ENCODE results near the gene CCDC27. TPM values are rescaled to one million over a fixed set of nuclear protein-coding genes. Genes with fewer than 3 reads are reported as not detected.

The CCDC27 gene
- total RNA-seq (not detected), polyA plus RNA-seq (not detected)

DNA sequence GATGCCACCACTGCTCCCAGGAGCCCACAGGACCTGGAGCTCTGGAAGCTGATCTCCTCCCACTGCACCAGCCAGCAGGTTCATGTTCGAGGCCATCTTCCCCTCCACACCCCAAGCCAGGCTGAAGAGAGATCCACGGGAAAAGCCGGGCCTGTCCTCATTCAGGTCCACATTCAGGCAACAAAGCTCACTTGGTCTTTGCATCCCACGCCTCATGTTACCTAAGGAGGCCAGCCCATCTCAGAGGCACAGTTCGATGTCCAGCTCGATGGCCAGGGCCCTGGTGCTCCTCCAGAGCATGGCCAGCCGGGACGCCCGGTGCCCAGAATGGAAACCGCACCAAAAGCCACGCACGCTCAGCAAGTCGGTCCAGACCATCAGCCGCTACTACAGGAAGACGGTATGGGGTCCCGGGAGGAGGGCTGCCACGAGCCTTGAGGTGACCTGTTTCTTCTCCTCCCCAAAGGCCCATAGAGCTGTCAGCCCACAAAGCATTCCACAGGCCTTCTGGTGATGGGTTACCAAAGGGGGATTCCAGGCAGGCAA lies at the start of gene CCDC27:
TSS of gene CCDC27 (plus strand) at position 51 of the 546 bp plus-strand sequence. CDS start at position 83, 32 bp downstream.
- H3K4me1 Mint-ChIP-seq = peaks cover 0 to 10% (median 4%) of the 10 kb centered on the region in 4 donors
- no peaks in the 10 kb centered on the region for H3K27me3 ChIP-seq (ENCODE audit: control insufficient read depth, insufficient read depth, low read length)
- H3K27ac ChIP-seq (ENCODE audit: insufficient read depth, low read length, poor library complexity, severe bottlenecking) = no peak within 1 kb of the TSS
- peaks cover 13% of the 10 kb centered on the region for H3K27me3 Mint-ChIP-seq
- ATAC-seq (ENCODE audit: low read depth in 2 of 2) = no peak
- H3K27ac Mint-ChIP-seq = no peak within 1 kb of the TSS
- no peaks in the 10 kb centered on the region for H3K9me3 ChIP-seq (ENCODE audit: control insufficient read depth in 2 of 2, low read length in 2 of 2)
- H3K4me3 Mint-ChIP-seq = no peak within 1 kb of the TSS
- H3K4me1 ChIP-seq (ENCODE audit: control insufficient read depth, insufficient read depth, low read length, poor library complexity, severe bottlenecking) = peaks cover 7% of the 10 kb centered on the region
- H3K4me3 ChIP-seq (ENCODE audit: low read depth, low read length) = no peak within 1 kb of the TSS
- no peak for DNase-seq
- peaks cover 0 to 1% (median 0%) of the 10 kb centered on the region in 7 donors for H3K9me3 Mint-ChIP-seq
- no peaks in the 10 kb centered on the region for H3K36me3 ChIP-seq (ENCODE audit: control insufficient read depth, insufficient read depth, low read length)
- H3K36me3 Mint-ChIP-seq = no peaks in the 10 kb centered on the region

DNA sequence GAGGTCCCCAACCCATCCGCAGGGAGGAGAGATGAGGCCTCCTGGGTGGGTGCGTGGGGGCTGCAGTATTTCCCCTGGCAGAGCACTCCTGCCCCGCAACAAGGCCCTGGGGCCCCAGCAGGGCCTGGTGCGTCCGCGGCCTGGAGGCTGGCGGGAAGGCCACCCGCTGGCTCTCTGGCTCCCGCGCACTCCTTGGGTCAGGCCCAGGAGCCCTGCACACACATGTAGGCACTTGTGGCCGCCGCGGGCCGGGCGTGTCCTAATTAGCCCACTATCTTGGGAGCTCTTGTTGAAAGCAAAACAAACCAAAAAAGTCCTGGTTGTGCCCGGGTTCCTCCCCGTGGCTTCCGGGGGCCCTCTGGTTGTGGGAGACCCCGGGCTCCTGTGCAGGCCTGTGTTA lies 49.7 kb upstream of the CCDC27 start:
- H3K4me1 ChIP-seq (ENCODE audit: control insufficient read depth, insufficient read depth, low read length, poor library complexity, severe bottlenecking) = no peaks in the 10 kb centered on the region
- Mint-ChIP-seq H3K36me3 (no peaks in the 10 kb centered on the region), H3K4me1 (peaks cover 0 to 7% (median 1%) of the 10 kb centered on the region in 4 donors), H3K27ac (no peak overlapping the region), H3K4me3 (no peak overlapping the region), H3K27me3 (peaks cover 4% of the 10 kb centered on the region), H3K9me3 (no peaks in the 10 kb centered on the region)
- H3K9me3 ChIP-seq (ENCODE audit: control insufficient read depth in 2 of 2, low read length in 2 of 2) = no peaks in the 10 kb centered on the region
- ATAC-seq (ENCODE audit: low read depth in 2 of 2) (no peak), DNase-seq (no peak)
- H3K36me3 ChIP-seq (ENCODE audit: control insufficient read depth, insufficient read depth, low read length) = no peaks in the 10 kb centered on the region
- H3K27me3 ChIP-seq (ENCODE audit: control insufficient read depth, insufficient read depth, low read length) = no peaks in the 10 kb centered on the region
- H3K4me3 ChIP-seq (ENCODE audit: low read depth, low read length) = no peak overlapping the region
- H3K27ac ChIP-seq (ENCODE audit: insufficient read depth, low read length, poor library complexity, severe bottlenecking) = no peak overlapping the region

DNA sequence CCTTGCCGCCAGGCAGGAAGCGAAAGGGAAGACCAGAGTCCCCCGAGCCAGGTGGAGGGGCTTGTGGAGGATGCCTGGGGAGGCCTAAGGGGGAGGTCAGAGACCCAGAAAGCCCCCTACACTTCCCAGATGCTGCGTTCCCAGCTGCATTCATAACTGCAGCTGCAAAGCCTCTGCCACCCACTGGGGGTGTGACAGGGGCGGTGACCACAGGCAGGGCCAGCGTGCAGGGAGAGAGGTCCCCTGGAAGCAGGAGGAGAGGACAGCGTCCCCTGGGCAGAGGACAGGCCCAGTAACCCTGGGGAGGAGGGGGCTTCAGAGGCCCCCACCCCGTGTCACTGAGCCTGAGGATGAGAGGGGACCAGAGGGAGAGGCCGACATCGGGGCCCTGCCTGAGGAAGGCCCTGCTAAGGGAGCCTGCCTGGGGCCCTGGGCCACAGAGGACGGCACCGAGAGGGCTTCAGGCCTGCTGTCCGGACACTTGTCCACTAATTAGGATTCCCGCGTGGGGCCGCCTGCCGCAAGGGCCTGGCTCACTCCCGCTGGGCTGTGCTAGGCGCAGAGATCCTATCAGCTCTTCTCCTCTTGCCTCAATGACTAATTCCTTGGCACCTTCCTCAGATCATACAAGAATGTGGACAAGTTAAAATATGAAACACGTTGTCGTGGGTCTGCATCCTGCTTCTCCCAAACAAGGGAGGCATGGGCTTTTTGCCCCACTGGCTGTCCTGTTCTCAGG lies 49.1 kb upstream of the CCDC27 start:
- H3K4me3 Mint-ChIP-seq = peak overlapping the region in 1 of 4 donors; percentile 43
- no peak overlapping the region for H3K27ac ChIP-seq (ENCODE audit: insufficient read depth, low read length, poor library complexity, severe bottlenecking)
- no peaks in the 10 kb centered on the region for H3K36me3 ChIP-seq (ENCODE audit: control insufficient read depth, insufficient read depth, low read length)
- peak overlapping the region in 1 of 3 donors; percentile 85 for H3K27ac Mint-ChIP-seq
- H3K4me1 Mint-ChIP-seq = peaks cover 0 to 7% (median 1%) of the 10 kb centered on the region in 4 donors
- DNase-seq (no peak), ATAC-seq (ENCODE audit: low read depth in 2 of 2) (no peak)
- no peaks in the 10 kb centered on the region for H3K9me3 Mint-ChIP-seq
- no peaks in the 10 kb centered on the region for H3K36me3 Mint-ChIP-seq
- no peaks in the 10 kb centered on the region for H3K9me3 ChIP-seq (ENCODE audit: control insufficient read depth in 2 of 2, low read length in 2 of 2)
- no peak overlapping the region for H3K4me3 ChIP-seq (ENCODE audit: low read depth, low read length)
- H3K27me3 ChIP-seq (ENCODE audit: control insufficient read depth, insufficient read depth, low read length) = no peaks in the 10 kb centered on the region
- H3K4me1 ChIP-seq (ENCODE audit: control insufficient read depth, insufficient read depth, low read length, poor library complexity, severe bottlenecking) = no peaks in the 10 kb centered on the region
- H3K27me3 Mint-ChIP-seq = peaks cover 4% of the 10 kb centered on the region

DNA sequence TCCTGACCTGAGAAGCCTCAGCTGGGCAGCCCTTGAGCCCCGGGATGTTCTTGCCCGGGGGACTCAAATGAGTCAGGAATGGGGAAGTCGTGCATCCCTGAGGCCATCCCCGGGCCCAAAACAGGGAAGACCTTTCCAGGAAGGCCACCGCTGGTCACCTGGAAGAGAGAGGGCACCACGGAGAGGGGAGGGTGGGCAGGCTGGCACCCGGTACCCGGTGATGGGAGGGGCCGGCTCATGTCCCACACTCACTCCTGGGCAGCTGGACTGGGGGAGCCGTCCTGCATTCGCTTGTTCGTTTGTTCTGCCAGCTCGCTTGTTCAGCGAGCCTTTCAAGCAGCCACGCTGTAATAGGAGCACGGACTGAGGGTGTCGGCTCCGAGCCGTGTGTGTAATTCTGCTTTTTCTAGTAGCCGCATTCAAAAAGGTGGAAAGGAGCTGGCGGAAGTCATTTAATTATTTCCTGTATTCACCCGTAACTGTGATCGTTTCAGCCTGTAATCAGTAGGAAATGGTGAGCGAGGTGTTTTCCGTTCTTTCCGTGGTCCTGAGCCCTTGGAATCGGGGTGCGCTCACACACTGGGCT lies 48.4 kb upstream of the CCDC27 start:
- Mint-ChIP-seq H3K27ac (peak overlapping the region in 1 of 3 donors; percentile 85), H3K4me3 (peak overlapping the region in 2 of 4 donors; percentile 55 to 72), H3K4me1 (peaks cover 0 to 7% (median 1%) of the 10 kb centered on the region in 4 donors), H3K9me3 (no peaks in the 10 kb centered on the region), H3K27me3 (peaks cover 4% of the 10 kb centered on the region), H3K36me3 (no peaks in the 10 kb centered on the region)
- peak in 1 of 2 donors; percentile 16 for ATAC-seq (ENCODE audit: low read depth in 2 of 2)
- no peaks in the 10 kb centered on the region for H3K9me3 ChIP-seq (ENCODE audit: control insufficient read depth in 2 of 2, low read length in 2 of 2)
- H3K36me3 ChIP-seq (ENCODE audit: control insufficient read depth, insufficient read depth, low read length) = no peaks in the 10 kb centered on the region
- H3K4me1 ChIP-seq (ENCODE audit: control insufficient read depth, insufficient read depth, low read length, poor library complexity, severe bottlenecking) = no peaks in the 10 kb centered on the region
- no peak overlapping the region for H3K4me3 ChIP-seq (ENCODE audit: low read depth, low read length)
- H3K27ac ChIP-seq (ENCODE audit: insufficient read depth, low read length, poor library complexity, severe bottlenecking) = no peak overlapping the region
- DNase-seq = peak in 1 of 3 donors; percentile 31
- H3K27me3 ChIP-seq (ENCODE audit: control insufficient read depth, insufficient read depth, low read length) = no peaks in the 10 kb centered on the region

DNA sequence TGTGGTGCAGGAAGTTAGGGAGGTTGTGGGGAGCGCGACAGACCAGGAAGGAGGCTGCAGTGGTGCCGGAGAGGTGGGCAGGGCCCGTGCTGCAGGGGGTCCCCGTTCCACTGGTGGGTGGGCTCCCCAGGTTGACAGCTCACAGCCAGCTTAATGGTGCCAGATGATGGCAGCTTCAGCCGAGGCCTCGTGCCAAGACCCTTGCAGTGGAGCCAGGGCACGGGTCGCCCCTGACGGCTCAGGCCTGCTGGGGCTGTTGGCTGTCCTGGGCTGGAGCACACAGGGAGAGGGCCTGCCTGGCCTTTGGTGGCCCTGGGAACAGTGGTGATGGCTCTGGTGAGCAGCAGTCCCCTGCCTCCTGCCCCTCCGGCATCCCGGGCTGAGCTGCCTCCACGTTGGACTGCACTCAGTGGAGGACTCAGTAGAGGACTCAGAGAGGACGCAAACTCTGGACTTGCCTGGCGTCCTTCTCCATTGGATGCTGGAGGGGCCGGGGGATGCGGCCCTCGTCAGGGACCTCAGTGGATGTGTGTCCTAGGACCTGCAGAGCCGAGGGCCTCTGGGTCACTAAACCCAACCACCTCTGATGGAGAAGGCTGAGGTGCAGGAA lies 46.8 kb upstream of the CCDC27 start:
- no peaks in the 10 kb centered on the region for H3K4me1 ChIP-seq (ENCODE audit: control insufficient read depth, insufficient read depth, low read length, poor library complexity, severe bottlenecking)
- DNase-seq (no peak), ATAC-seq (ENCODE audit: low read depth in 2 of 2) (no peak)
- Mint-ChIP-seq H3K36me3 (no peaks in the 10 kb centered on the region), H3K9me3 (peaks cover 0 to 2% (median 0%) of the 10 kb centered on the region in 7 donors), H3K27me3 (peaks cover 4% of the 10 kb centered on the region), H3K27ac (peak overlapping the region in 1 of 3 donors; percentile 38), H3K4me1 (peaks cover 0 to 7% (median 1%) of the 10 kb centered on the region in 4 donors), H3K4me3 (no peak overlapping the region)
- H3K27me3 ChIP-seq (ENCODE audit: control insufficient read depth, insufficient read depth, low read length) = no peaks in the 10 kb centered on the region
- no peaks in the 10 kb centered on the region for H3K9me3 ChIP-seq (ENCODE audit: control insufficient read depth in 2 of 2, low read length in 2 of 2)
- H3K36me3 ChIP-seq (ENCODE audit: control insufficient read depth, insufficient read depth, low read length) = no peaks in the 10 kb centered on the region
- no peak overlapping the region for H3K4me3 ChIP-seq (ENCODE audit: low read depth, low read length)
- no peak overlapping the region for H3K27ac ChIP-seq (ENCODE audit: insufficient read depth, low read length, poor library complexity, severe bottlenecking)

DNA sequence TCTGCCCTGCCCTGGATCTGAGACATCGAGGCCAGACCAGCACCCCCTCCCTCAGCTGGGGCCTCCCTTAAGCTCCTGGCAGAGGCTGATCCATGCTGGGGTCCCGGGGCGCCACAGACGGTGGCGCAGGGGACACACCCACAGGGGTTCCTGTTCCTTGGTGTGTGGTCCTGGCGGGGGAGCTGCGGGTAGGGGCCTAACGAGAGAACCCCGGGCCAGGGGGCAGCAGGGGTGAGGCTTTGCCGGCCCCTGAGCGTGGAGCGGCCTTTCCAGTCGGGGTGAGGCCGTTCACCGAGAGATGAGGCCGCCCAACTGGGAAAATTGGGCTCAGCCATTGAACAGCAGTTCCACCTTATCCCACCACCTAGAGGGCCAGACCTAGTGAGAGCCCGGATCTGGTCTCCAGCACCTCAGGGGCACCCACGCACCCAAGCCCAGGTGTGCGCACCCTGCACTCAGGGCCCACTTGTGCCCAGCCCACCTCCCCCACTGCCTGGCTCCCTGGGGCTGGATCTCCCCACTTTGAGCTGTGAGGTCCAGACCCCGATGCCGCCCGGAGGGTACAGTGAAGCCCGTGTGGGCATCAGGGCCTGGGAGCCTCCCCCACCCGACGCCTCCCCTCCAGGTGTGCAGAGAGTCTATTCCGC lies 45.5 kb upstream of the CCDC27 start:
- Mint-ChIP-seq H3K4me3 (no peak overlapping the region), H3K27ac (no peak overlapping the region), H3K36me3 (no peaks in the 10 kb centered on the region), H3K27me3 (peaks cover 4% of the 10 kb centered on the region), H3K9me3 (peaks cover 0 to 2% (median 0%) of the 10 kb centered on the region in 7 donors), H3K4me1 (peaks cover 0 to 7% (median 1%) of the 10 kb centered on the region in 4 donors)
- DNase-seq (no peak), ATAC-seq (ENCODE audit: low read depth in 2 of 2) (no peak)
- Histone ChIP-seq H3K36me3 (ENCODE audit: control insufficient read depth, insufficient read depth, low read length) (no peaks in the 10 kb centered on the region), H3K4me1 (ENCODE audit: control insufficient read depth, insufficient read depth, low read length, poor library complexity, severe bottlenecking) (no peaks in the 10 kb centered on the region), H3K9me3 (ENCODE audit: control insufficient read depth in 2 of 2, low read length in 2 of 2) (no peaks in the 10 kb centered on the region), H3K27ac (ENCODE audit: insufficient read depth, low read length, poor library complexity, severe bottlenecking) (no peak overlapping the region), H3K4me3 (ENCODE audit: low read depth, low read length) (no peak overlapping the region), H3K27me3 (ENCODE audit: control insufficient read depth, insufficient read depth, low read length) (no peaks in the 10 kb centered on the region)

DNA sequence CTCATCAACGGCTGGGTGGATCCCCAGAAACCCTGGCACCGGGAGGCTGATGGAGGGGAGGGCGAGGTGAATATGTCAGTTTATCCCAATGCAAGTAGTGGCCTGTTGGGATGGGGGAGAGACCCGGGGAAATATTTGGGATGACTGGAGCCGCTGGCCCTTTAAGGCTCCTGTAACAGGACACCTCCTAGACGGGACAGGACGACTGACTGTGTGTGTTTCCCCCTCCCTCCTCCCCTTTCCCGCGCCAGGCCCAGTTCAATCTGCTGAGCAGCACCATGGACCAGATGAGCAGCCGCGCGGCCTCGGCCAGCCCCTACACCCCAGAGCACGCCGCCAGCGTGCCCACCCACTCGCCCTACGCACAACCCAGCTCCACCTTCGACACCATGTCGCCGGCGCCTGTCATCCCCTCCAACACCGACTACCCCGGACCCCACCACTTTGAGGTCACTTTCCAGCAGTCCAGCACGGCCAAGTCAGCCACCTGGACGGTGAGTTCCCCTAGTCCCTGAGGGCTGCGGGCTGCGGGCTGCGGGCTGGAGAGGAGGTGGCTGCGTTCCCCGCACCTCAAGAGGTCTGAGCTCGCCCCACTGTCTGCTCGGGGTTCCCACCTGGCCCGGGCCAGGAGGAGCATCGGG lies 44.8 kb upstream of the CCDC27 start:
- Histone ChIP-seq H3K4me1 (ENCODE audit: control insufficient read depth, insufficient read depth, low read length, poor library complexity, severe bottlenecking) (no peaks in the 10 kb centered on the region), H3K27ac (ENCODE audit: insufficient read depth, low read length, poor library complexity, severe bottlenecking) (no peak overlapping the region), H3K9me3 (ENCODE audit: control insufficient read depth in 2 of 2, low read length in 2 of 2) (no peaks in the 10 kb centered on the region), H3K4me3 (ENCODE audit: low read depth, low read length) (no peak overlapping the region), H3K36me3 (ENCODE audit: control insufficient read depth, insufficient read depth, low read length) (no peaks in the 10 kb centered on the region), H3K27me3 (ENCODE audit: control insufficient read depth, insufficient read depth, low read length) (no peaks in the 10 kb centered on the region)
- peaks cover 4% of the 10 kb centered on the region for H3K27me3 Mint-ChIP-seq
- ATAC-seq (ENCODE audit: low read depth in 2 of 2) (no peak), DNase-seq (no peak)
- no peaks in the 10 kb centered on the region for H3K36me3 Mint-ChIP-seq
- H3K4me3 Mint-ChIP-seq = no peak overlapping the region
- peaks cover 0 to 2% (median 0%) of the 10 kb centered on the region in 7 donors for H3K9me3 Mint-ChIP-seq
- H3K4me1 Mint-ChIP-seq = peaks cover 0 to 7% (median 1%) of the 10 kb centered on the region in 4 donors
- no peak overlapping the region for H3K27ac Mint-ChIP-seq

Data from CD4-positive, CD25-positive, alpha-beta regulatory T cell (primary cell).